GM23338 (cell line): Measurements from ENCODE around the gene HLA-DOA. TPM values are rescaled to one million over a fixed set of nuclear protein-coding genes. Genes with fewer than 3 reads are reported as not detected.

Experiments
- ATAC-seq: fragments of 200-7000 bp; cut with Tn5 transposase; 3 replicates; pipeline ENCODE4 v1.9.1; 2020
- DNase-seq: peaks from one replicate; pipeline ENCODE4 v3.0.0-alpha.2; 2015; ENCODE audit warnings: low spot score
- H2AFZ ChIP-seq: fragments of 200-600 bp; sonication (generic); 2 replicates; pipeline ENCODE4 v1.8.0; 2016; ENCODE audit warnings: antibody characterized with exemption, mild to moderate bottlenecking, moderate library complexity
- H3F3A ChIP-seq: fragments of 200-600 bp; sonication (generic); replicated peaks from 2 replicates; pipeline ENCODE4 v1.8.0; 2017; ENCODE audit warnings: antibody characterized with exemption, mixed run types, low read depth
- H3K27ac ChIP-seq: fragments of 200-600 bp; sonication (generic); 2 replicates; pipeline ENCODE4 v1.6.1; 2016; ENCODE audit warnings: low read depth
- H3K27me3 ChIP-seq: fragments of 200-600 bp; sonication (generic); 2 replicates; pipeline ENCODE4 v1.8.0; 2016; ENCODE audit warnings: mild to moderate bottlenecking, mixed run types, moderate library complexity; ENCODE audit not compliant: insufficient read depth
- H3K36me3 ChIP-seq: fragments of 200-600 bp; sonication (generic); 2 replicates; pipeline ENCODE4 v1.8.0; 2016; ENCODE audit warnings: mild to moderate bottlenecking; ENCODE audit not compliant: insufficient read depth
- H3K4me1 ChIP-seq: fragments of 200-600 bp; sonication (generic); 2 replicates; pipeline ENCODE4 v1.8.0; 2016; ENCODE audit warnings: mild to moderate bottlenecking, moderate library complexity; ENCODE audit not compliant: insufficient read depth
- H3K4me2 ChIP-seq: fragments of 200-600 bp; sonication (generic); 2 replicates; pipeline ENCODE4 v1.7.1; 2017; ENCODE audit warnings: mixed run types
- H3K4me3 ChIP-seq: fragments of 200-600 bp; sonication (generic); 2 replicates; pipeline ENCODE4 v1.6.1; 2016; ENCODE audit warnings: mixed run types
- H3K79me2 ChIP-seq: fragments of 200-600 bp; sonication (generic); replicated peaks from 2 replicates; pipeline ENCODE4 v1.8.0; 2017; ENCODE audit warnings: mild to moderate bottlenecking; ENCODE audit not compliant: insufficient read depth
- H3K9me2 ChIP-seq: fragments of 200-600 bp; sonication (generic); 2 replicates; pipeline ENCODE4 v1.8.0; 2017; ENCODE audit not compliant: insufficient read depth
- H4K20me1 ChIP-seq: fragments of 200-600 bp; sonication (generic); replicated peaks from 2 replicates; pipeline ENCODE4 v1.8.0; 2017; ENCODE audit warnings: mild to moderate bottlenecking; ENCODE audit not compliant: insufficient read depth
- H3K27ac Mint-ChIP-seq: 2 replicates; pipeline ENCODE4 v1.8.0; 2020; ENCODE audit warnings: inconsistent platforms, mild to moderate bottlenecking, moderate library complexity, mixed read lengths
- H3K27me3 Mint-ChIP-seq: 3 replicates; pipeline ENCODE4 v1.8.0; 2022; ENCODE audit warnings: low read depth, mild to moderate bottlenecking, moderate library complexity, mixed read lengths, inconsistent platforms; ENCODE audit not compliant: insufficient read depth, poor library complexity
- H3K36me3 Mint-ChIP-seq: 3 replicates; pipeline ENCODE4 v1.8.0; 2021; ENCODE audit warnings: low read depth, mild to moderate bottlenecking, inconsistent platforms, moderate library complexity, mixed read lengths
- H3K4me1 Mint-ChIP-seq: 3 replicates; pipeline ENCODE4 v1.8.0; 2020; ENCODE audit warnings: mild to moderate bottlenecking, inconsistent platforms, mixed read lengths
- H3K4me3 Mint-ChIP-seq: 3 replicates; pipeline ENCODE4 v1.8.0; 2021; ENCODE audit warnings: moderate library complexity, mild to moderate bottlenecking, inconsistent platforms, mixed read lengths
- H3K9me3 Mint-ChIP-seq: 3 replicates; pipeline ENCODE4 v1.8.0; 2020; ENCODE audit warnings: moderate library complexity, mild to moderate bottlenecking, inconsistent platforms, mixed read lengths
- CREB1 ChIP-seq: fragments of 250-450 bp; sonication (Bioruptor Pico); IDR thresholded peaks from 2 replicates; pipeline ENCODE4 v1.5.0; 2020; ENCODE audit warnings: low read depth, mild to moderate bottlenecking, moderate library complexity
- JUNB ChIP-seq: IDR thresholded peaks from one replicate; pipeline ENCODE4 v1.6.1; 2016; ENCODE audit warnings: antibody characterized with exemption; ENCODE audit not compliant: unreplicated experiment
- NANOG ChIP-seq: IDR thresholded peaks from 2 replicates; pipeline ENCODE4 v1.6.1; 2016; ENCODE audit warnings: antibody characterized with exemption, borderline replicate concordance
- POLR2AphosphoS5 ChIP-seq: IDR thresholded peaks from 2 replicates; pipeline ENCODE4 v1.6.1; 2016; ENCODE audit warnings: antibody characterized with exemption, low read depth
- ZNF331 ChIP-seq: fragments of 250-450 bp; sonication (Bioruptor Pico); IDR thresholded peaks from 2 replicates; pipeline ENCODE4 v1.5.0; 2020; ENCODE audit warnings: low read depth, mild to moderate bottlenecking, moderate library complexity
- polyA plus RNA-seq: library from polyadenylated mRNA; unstranded; fragments of >200 nt; fragmentation: Nextera tagmentation; extraction: Ambion mirVana; gene quantifications from 2 replicates; pipeline ENCODE4 v1.2.1, GENCODE V29; 2016
- total RNA-seq: library from RNA; depleted of rRNA; stranded (reverse); fragments of >200 nt; shearing (Covaris generic); gene quantifications from 2 replicates; pipeline ENCODE4 v1.2.3, GENCODE V29; 2014
- TF ChIP-seq, protein P1 (sequence below): fragments of 250-450 bp; sonication (Bioruptor Pico); IDR thresholded peaks from 2 replicates; pipeline ENCODE4 v1.5.0; 2020; ENCODE audit warnings: mild to moderate bottlenecking, moderate library complexity
- TF ChIP-seq, protein P2 (sequence below), 2 experiments: fragments of 200-600 bp in 1 of 2; sonication (generic) in 1 of 2; conservative IDR thresholded peaks; 2 replicates each; pipeline versions ENCODE4 v1.5.1 to v1.6.1; 2016 to 2017; ENCODE audit warnings: antibody characterized with exemption in 2 of 2, low read depth in 2 of 2, mild to moderate bottlenecking in 2 of 2, moderate library complexity in 1 of 2
- TF ChIP-seq, protein P3 (sequence below): IDR thresholded peaks from 2 replicates; pipeline ENCODE4 v1.6.1; 2016; ENCODE audit warnings: antibody characterized with exemption

HLA-DOA gene
- total and polyA plus RNA-seq, 2 experiments from 2014 or later: 4.8 to 30.5 TPM

DNA sequence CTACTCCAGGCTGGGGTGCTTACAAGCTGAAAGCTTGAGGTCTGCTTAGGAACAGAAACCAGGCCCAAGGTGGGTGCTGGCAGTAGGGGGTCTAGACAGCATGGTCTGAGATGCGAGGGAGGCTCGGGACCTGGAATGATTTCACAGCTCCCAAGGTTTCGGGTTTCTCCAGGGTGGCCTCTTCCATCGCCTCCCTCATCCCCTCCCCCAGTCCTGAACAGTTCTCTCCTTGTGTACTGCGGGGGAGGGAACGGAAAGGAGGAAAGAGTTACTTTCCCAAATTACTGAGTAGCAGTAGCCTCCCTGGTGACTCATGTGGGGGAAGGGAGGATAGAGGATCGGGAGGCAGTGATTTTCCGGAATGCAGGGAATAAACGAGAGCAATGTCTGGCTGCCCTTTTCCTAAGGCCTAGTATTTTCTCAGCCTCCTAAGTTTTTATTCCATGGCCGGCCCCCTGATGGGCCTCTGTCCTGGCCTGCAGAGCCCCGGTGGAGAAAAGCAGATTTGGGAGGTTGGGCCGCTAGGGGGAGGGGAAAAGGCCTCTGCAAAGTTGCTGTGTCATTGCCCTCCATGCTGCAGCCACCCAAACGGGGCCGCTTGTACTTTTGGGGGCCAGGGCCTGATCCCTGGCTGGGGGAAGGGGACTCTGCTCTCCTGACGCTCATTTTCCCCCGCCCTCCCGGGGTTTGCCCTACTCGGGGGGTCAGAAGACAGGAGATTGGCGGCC lies 39.5 kb downstream of the HLA-DOA start (continued):
- TF ChIP-seq, protein P1, sequence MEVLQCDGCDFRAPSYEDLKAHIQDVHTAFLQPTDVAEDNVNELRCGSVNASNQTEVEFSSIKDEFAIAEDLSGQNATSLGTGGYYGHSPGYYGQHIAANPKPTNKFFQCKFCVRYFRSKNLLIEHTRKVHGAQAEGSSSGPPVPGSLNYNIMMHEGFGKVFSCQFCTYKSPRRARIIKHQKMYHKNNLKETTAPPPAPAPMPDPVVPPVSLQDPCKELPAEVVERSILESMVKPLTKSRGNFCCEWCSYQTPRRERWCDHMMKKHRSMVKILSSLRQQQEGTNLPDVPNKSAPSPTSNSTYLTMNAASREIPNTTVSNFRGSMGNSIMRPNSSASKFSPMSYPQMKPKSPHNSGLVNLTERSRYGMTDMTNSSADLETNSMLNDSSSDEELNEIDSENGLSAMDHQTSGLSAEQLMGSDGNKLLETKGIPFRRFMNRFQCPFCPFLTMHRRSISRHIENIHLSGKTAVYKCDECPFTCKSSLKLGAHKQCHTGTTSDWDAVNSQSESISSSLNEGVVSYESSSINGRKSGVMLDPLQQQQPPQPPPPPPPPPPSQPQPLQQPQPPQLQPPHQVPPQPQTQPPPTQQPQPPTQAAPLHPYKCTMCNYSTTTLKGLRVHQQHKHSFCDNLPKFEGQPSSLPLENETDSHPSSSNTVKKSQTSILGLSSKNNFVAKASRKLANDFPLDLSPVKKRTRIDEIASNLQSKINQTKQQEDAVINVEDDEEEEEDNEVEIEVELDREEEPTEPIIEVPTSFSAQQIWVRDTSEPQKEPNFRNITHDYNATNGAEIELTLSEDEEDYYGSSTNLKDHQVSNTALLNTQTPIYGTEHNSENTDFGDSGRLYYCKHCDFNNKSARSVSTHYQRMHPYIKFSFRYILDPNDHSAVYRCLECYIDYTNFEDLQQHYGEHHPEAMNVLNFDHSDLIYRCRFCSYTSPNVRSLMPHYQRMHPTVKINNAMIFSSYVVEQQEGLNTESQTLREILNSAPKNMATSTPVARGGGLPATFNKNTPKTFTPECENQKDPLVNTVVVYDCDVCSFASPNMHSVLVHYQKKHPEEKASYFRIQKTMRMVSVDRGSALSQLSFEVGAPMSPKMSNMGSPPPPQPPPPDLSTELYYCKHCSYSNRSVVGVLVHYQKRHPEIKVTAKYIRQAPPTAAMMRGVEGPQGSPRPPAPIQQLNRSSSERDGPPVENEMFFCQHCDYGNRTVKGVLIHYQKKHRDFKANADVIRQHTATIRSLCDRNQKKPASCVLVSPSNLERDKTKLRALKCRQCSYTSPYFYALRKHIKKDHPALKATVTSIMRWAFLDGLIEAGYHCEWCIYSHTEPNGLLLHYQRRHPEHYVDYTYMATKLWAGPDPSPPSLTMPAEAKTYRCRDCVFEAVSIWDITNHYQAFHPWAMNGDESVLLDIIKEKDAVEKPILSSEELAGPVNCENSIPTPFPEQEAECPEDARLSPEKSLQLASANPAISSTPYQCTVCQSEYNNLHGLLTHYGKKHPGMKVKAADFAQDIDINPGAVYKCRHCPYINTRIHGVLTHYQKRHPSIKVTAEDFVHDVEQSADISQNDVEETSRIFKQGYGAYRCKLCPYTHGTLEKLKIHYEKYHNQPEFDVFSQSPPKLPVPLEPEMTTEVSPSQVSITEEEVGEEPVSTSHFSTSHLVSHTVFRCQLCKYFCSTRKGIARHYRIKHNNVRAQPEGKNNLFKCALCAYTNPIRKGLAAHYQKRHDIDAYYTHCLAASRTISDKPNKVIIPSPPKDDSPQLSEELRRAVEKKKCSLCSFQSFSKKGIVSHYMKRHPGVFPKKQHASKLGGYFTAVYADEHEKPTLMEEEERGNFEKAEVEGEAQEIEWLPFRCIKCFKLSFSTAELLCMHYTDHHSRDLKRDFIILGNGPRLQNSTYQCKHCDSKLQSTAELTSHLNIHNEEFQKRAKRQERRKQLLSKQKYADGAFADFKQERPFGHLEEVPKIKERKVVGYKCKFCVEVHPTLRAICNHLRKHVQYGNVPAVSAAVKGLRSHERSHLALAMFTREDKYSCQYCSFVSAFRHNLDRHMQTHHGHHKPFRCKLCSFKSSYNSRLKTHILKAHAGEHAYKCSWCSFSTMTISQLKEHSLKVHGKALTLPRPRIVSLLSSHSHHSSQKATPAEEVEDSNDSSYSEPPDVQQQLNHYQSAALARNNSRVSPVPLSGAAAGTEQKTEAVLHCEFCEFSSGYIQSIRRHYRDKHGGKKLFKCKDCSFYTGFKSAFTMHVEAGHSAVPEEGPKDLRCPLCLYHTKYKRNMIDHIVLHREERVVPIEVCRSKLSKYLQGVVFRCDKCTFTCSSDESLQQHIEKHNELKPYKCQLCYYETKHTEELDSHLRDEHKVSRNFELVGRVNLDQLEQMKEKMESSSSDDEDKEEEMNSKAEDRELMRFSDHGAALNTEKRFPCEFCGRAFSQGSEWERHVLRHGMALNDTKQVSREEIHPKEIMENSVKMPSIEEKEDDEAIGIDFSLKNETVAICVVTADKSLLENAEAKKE (CRISPR knock-in tag): no peak
- peak; percentile 43; the same call in 1 of the 2 replicates for TF ChIP-seq POLR2AphosphoS5
- TF ChIP-seq JUNB: no peak

DNA sequence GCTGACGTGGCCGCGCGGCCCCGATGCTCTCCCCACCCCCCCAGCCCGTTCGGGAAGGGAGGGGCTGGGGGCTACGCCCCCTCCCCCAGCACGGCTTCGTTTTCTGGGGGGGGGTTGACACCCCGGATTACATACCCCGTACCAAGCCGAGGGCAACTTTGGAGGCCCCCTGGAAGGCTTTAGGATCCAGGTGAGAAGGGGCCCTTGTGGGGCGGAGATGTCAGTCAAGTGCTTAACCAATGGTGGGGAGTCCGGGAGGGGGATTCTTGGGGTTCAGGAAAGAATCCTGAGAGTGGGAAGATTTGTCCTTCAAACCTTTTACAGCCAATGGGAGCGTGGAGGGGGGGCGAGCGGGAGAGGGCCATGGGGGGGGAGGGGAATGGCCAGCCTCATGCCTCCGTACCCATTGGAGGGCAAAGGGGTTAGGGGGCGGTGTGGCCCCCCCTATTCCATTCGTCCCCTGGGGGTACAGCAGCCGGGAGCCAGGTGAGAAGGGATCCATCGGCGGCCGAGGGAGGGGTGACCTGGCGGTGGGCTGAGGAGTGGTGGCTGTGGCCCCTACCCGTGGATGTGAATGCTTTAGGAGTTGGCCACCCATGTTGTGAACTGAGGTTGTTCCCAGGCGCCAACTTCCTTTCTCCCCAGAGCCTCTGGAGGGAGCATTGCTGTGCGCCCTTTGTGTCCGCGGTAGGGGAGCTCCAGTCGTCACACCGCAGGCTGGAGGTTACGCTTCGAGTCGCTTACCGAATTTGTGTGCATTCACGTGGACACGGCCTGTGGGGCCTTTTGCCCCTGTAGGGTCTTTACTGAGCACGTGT lies 40.3 kb downstream of the HLA-DOA start:
- Mint-ChIP-seq H3K4me3 (peak overlapping the region; percentile 98), H3K27me3 (peaks cover 44% of the 10 kb centered on the region), H3K27ac (peak overlapping the region; percentile 100), H3K36me3 (peaks cover 46% of the 10 kb centered on the region), H3K9me3 (peaks cover 12% of the 10 kb centered on the region), H3K4me1 (peaks cover 11% of the 10 kb centered on the region)
- Histone ChIP-seq H3F3A (peaks cover 25% of the 10 kb centered on the region), H3K79me2 (peaks cover 52% of the 10 kb centered on the region), H4K20me1 (peaks cover 17% of the 10 kb centered on the region), H3K27ac (peak overlapping the region; percentile 100), H3K4me3 (peak overlapping the region; percentile 99), H3K4me2 (peak overlapping the region; percentile 100), H3K36me3 (peaks cover 11% of the 10 kb centered on the region; the same call in 1 of the 2 replicates), H3K27me3 (no peaks in the 10 kb centered on the region), H2AFZ (no peak overlapping the region), H3K4me1 (peaks cover 6% of the 10 kb centered on the region; the same call in 1 of the 2 replicates), H3K9me2 (no peaks in the 10 kb centered on the region)
- peak; percentile 6 for ATAC-seq
- DNase-seq: peak; percentile 98
- TF ChIP-seq, protein P2, sequence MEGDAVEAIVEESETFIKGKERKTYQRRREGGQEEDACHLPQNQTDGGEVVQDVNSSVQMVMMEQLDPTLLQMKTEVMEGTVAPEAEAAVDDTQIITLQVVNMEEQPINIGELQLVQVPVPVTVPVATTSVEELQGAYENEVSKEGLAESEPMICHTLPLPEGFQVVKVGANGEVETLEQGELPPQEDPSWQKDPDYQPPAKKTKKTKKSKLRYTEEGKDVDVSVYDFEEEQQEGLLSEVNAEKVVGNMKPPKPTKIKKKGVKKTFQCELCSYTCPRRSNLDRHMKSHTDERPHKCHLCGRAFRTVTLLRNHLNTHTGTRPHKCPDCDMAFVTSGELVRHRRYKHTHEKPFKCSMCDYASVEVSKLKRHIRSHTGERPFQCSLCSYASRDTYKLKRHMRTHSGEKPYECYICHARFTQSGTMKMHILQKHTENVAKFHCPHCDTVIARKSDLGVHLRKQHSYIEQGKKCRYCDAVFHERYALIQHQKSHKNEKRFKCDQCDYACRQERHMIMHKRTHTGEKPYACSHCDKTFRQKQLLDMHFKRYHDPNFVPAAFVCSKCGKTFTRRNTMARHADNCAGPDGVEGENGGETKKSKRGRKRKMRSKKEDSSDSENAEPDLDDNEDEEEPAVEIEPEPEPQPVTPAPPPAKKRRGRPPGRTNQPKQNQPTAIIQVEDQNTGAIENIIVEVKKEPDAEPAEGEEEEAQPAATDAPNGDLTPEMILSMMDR (conservative IDR thresholded peaks at IDR 0.05; ENCODE audit: low read depth in 2 of 2): no peak
- TF ChIP-seq ZNF331 (CRISPR knock-in tag) (no peak), CREB1 (CRISPR knock-in tag) (peak; percentile 85), NANOG (no peak), JUNB (peak; percentile 3), POLR2AphosphoS5 (peak; percentile 66)
- TF ChIP-seq, protein P3, sequence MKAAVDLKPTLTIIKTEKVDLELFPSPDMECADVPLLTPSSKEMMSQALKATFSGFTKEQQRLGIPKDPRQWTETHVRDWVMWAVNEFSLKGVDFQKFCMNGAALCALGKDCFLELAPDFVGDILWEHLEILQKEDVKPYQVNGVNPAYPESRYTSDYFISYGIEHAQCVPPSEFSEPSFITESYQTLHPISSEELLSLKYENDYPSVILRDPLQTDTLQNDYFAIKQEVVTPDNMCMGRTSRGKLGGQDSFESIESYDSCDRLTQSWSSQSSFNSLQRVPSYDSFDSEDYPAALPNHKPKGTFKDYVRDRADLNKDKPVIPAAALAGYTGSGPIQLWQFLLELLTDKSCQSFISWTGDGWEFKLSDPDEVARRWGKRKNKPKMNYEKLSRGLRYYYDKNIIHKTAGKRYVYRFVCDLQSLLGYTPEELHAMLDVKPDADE: no peak
